ENCODE data around the gene N4BP3. TPM values are rescaled to one million over a fixed set of nuclear protein-coding genes. Genes with fewer than 3 reads are reported as not detected.

N4BP3 gene
- total RNA-seq, 2 experiments from 2014 or later, result 3.3 to 3.7 TPM

GRCh38 chr5:178115136-178115813, 1.9 kb downstream of the N4BP3 start:
- DNase-seq (no peak), ATAC-seq (no peak)
- ChIA-PET POLR2A (no interaction called here), CTCF (interaction anchor here (0.6 kb wide), 1 partner anchor 30 kb away, joined by 3 read pairs; no protein-coding TSS in a partner anchor)
- H3K4me1 Mint-ChIP-seq, result peaks cover 36% of the 10 kb centered on the region
- peak overlapping the region; percentile 88 for H3K4me3 Mint-ChIP-seq
- H3K36me3 Mint-ChIP-seq (ENCODE audit: low read depth), result peaks cover 2% of the 10 kb centered on the region
- no peak overlapping the region for H3K27ac Mint-ChIP-seq
- intact Hi-C loops (cut with DNase I, micrococcal nuclease), result no loop called here
- H3K9me3 Mint-ChIP-seq (ENCODE audit: low read depth), result peaks cover 3% of the 10 kb centered on the region
- peaks cover 6% of the 10 kb centered on the region for H3K27me3 Mint-ChIP-seq

GRCh38 chr5:178115814-178116142, 2.4 kb downstream of the N4BP3 start:
- peak overlapping the region; percentile 88 for H3K4me3 Mint-ChIP-seq
- POLR2A ChIA-PET, result no interaction called here

GRCh38 chr5:178116143-178116885, 3.0 kb downstream of the N4BP3 start:
- DNase-seq, result peak; percentile 76
- intact Hi-C loops (cut with DNase I, micrococcal nuclease), result no loop called here
- Mint-ChIP-seq H3K36me3 (ENCODE audit: low read depth) (peaks cover 2% of the 10 kb centered on the region), H3K4me1 (peaks cover 43% of the 10 kb centered on the region), H3K27me3 (peaks cover 6% of the 10 kb centered on the region), H3K4me3 (peak overlapping the region; percentile 88), H3K9me3 (ENCODE audit: low read depth) (peaks cover 3% of the 10 kb centered on the region), H3K27ac (peak overlapping the region; percentile 56)
- ATAC-seq, result peak; percentile 31
- CTCF ChIA-PET, result interaction anchor here (0.7 to 1.3 kb wide), 4 partner anchors 16 to 50 kb away, joined by 3 read pairs; no protein-coding TSS in a partner anchor
- POLR2A ChIA-PET, result interaction anchor here (0.8 kb wide), 1 partner anchor 10 kb away, joined by 4 read pairs; no protein-coding TSS in a partner anchor

More at GRCh38 chr5:178115814-178116142, 2.4 kb downstream of the N4BP3 start:
- peaks cover 2% of the 10 kb centered on the region for H3K36me3 Mint-ChIP-seq (ENCODE audit: low read depth)
- peaks cover 39% of the 10 kb centered on the region for H3K4me1 Mint-ChIP-seq
- H3K27ac Mint-ChIP-seq, result no peak overlapping the region
- H3K9me3 Mint-ChIP-seq (ENCODE audit: low read depth), result peaks cover 3% of the 10 kb centered on the region
- DNase-seq (no peak), ATAC-seq (no peak)
- peaks cover 6% of the 10 kb centered on the region for H3K27me3 Mint-ChIP-seq
- intact Hi-C loops (cut with DNase I, micrococcal nuclease), result no loop called here
- CTCF ChIA-PET, result interaction anchor here (0.7 kb wide), 1 partner anchor 25 kb away, joined by 3 read pairs; no protein-coding TSS in a partner anchor

GRCh38 chr5:178117923-178118701, 4.8 kb downstream of the N4BP3 start:
- ChIA-PET CTCF (no interaction called here), POLR2A (interaction anchor here (0.9 kb wide), 1 partner anchor 86 kb away, joined by 3 read pairs; the partner anchor contains the start of gene HNRNPAB)
- Mint-ChIP-seq H3K27ac (no peak overlapping the region), H3K4me3 (no peak overlapping the region), H3K9me3 (ENCODE audit: low read depth) (no peaks in the 10 kb centered on the region), H3K27me3 (peaks cover 3% of the 10 kb centered on the region), H3K4me1 (peaks cover 41% of the 10 kb centered on the region), H3K36me3 (ENCODE audit: low read depth) (peaks cover 4% of the 10 kb centered on the region)
- no peak for DNase-seq
- intact Hi-C loops (cut with DNase I, micrococcal nuclease), result no loop called here
- ATAC-seq, result no peak

- intact Hi-C loops (cut with DNase I, micrococcal nuclease), result loop anchor here (2.0 kb wide), 3 partner anchors 27 to 43 kb away; partner anchors contain the start of gene NHP2 (in 1 of the 2)
- DNase-seq (no peak), ATAC-seq (no peak)
- ChIA-PET POLR2A (interaction anchor here (1.2 kb wide), 1 partner anchor 34 kb away, joined by 3 read pairs; the partner anchor contains the start of gene NHP2), CTCF (interaction anchor here (0.9 to 4.9 kb wide), 10 partner anchors 9 to 45 kb away, joined by 3 to 26 read pairs (median 8); partner anchors contain the start of gene RMND5B)
- Mint-ChIP-seq H3K27me3 (no peaks in the 10 kb centered on the region), H3K4me3 (no peak overlapping the region), H3K36me3 (ENCODE audit: low read depth) (peaks cover 4% of the 10 kb centered on the region), H3K27ac (no peak overlapping the region), H3K4me1 (peaks cover 31% of the 10 kb centered on the region), H3K9me3 (ENCODE audit: low read depth) (no peaks in the 10 kb centered on the region)
Observed at GRCh38 chr5:178119915-178120606, 6.7 kb downstream of the N4BP3 start.

GRCh38 chr5:178120607-178121357, 7.5 kb downstream of the N4BP3 start:
- intact Hi-C loops (cut with DNase I, micrococcal nuclease), result loop anchor here (1.0 to 2.0 kb wide), 5 partner anchors 10 to 46 kb away; partner anchors contain the start of gene NHP2 (in 1 of the 2)
- H3K27me3 Mint-ChIP-seq, result no peaks in the 10 kb centered on the region
- peaks cover 23% of the 10 kb centered on the region for H3K4me1 Mint-ChIP-seq
- peak; percentile 94 for ATAC-seq
- no peak overlapping the region for H3K27ac Mint-ChIP-seq
- H3K9me3 Mint-ChIP-seq (ENCODE audit: low read depth), result no peaks in the 10 kb centered on the region
- POLR2A ChIA-PET, result interaction anchor here (0.5 to 1.2 kb wide), 3 partner anchors 12 to 33 kb away, joined by 3 read pairs; partner anchors contain the start of gene NHP2
- H3K36me3 Mint-ChIP-seq (ENCODE audit: low read depth), result peaks cover 4% of the 10 kb centered on the region
- no peak overlapping the region for H3K4me3 Mint-ChIP-seq
- peak; percentile 94 for DNase-seq
- CTCF ChIA-PET, result interaction anchor here (0.7 to 4.9 kb wide), 19 partner anchors 10 to 59 kb away, joined by 3 to 26 read pairs (median 5); partner anchors contain the start of genes NHP2 and RMND5B

GRCh38 chr5:178121391-178122276, 8.3 kb downstream of the N4BP3 start:
- POLR2A ChIA-PET, result interaction anchor here (0.5 to 1.2 kb wide), 3 partner anchors 11 to 32 kb away, joined by 3 read pairs; partner anchors contain the start of gene NHP2
- Mint-ChIP-seq H3K27me3 (no peaks in the 10 kb centered on the region), H3K4me3 (no peak overlapping the region), H3K36me3 (ENCODE audit: low read depth) (peaks cover 4% of the 10 kb centered on the region), H3K4me1 (peaks cover 15% of the 10 kb centered on the region), H3K9me3 (ENCODE audit: low read depth) (no peaks in the 10 kb centered on the region), H3K27ac (no peak overlapping the region)
- DNase-seq (no peak), ATAC-seq (no peak)
- intact Hi-C loops (cut with DNase I, micrococcal nuclease), result loop anchor here (1.0 to 2.0 kb wide), 5 partner anchors 9 to 45 kb away; partner anchors contain the start of gene NHP2 (in 1 of the 2)
- CTCF ChIA-PET, result interaction anchor here (0.7 to 4.9 kb wide), 18 partner anchors 9 to 60 kb away, joined by 3 to 26 read pairs (median 5); partner anchors contain the start of genes NHP2 and RMND5B

- intact Hi-C loops (cut with DNase I, micrococcal nuclease), result no loop called here
- ATAC-seq (no peak), DNase-seq (no peak)
- no peak overlapping the region for H3K4me3 Mint-ChIP-seq
- H3K9me3 Mint-ChIP-seq (ENCODE audit: low read depth), result no peaks in the 10 kb centered on the region
- H3K27ac Mint-ChIP-seq, result no peak overlapping the region
- H3K4me1 Mint-ChIP-seq, result peaks cover 10% of the 10 kb centered on the region
- no peaks in the 10 kb centered on the region for H3K27me3 Mint-ChIP-seq
- POLR2A ChIA-PET, result interaction anchor here (0.6 kb wide), 1 partner anchor 1526 kb away, joined by 3 read pairs; no protein-coding TSS in a partner anchor
- peaks cover 2% of the 10 kb centered on the region for H3K36me3 Mint-ChIP-seq (ENCODE audit: low read depth)
- CTCF ChIA-PET, result interaction anchor here (0.7 to 4.9 kb wide), 2 partner anchors 40 to 47 kb away, joined by 3 to 26 read pairs; no protein-coding TSS in a partner anchor
Observed at GRCh38 chr5:178122346-178122745, 9.0 kb downstream of the N4BP3 start.
